Muscle of leg (tissue), 11 donors: ENCODE data around the gene EXOC3L1. TPM values are rescaled to one million over a fixed set of nuclear protein-coding genes. Genes with fewer than 3 reads are reported as not detected.

Source experiments
- DNase-seq: peaks from one replicate; pipeline ENCODE4 v3.0.0; 2013
- H3K27ac ChIP-seq: one replicate; pipeline ENCODE4 v1.5.1; 2013; ENCODE audit warnings: mild to moderate bottlenecking, low read length, control low read depth
- H3K27me3 ChIP-seq: one replicate; pipeline ENCODE4 v1.6.1; 2013; ENCODE audit warnings: low read length; ENCODE audit not compliant: control insufficient read depth, insufficient read depth
- H3K36me3 ChIP-seq: one replicate; pipeline ENCODE4 v1.6.1; 2013; ENCODE audit warnings: low read length; ENCODE audit not compliant: control insufficient read depth, insufficient read depth
- H3K4me1 ChIP-seq: one replicate; pipeline ENCODE4 v1.6.1; 2013; ENCODE audit warnings: low read length; ENCODE audit not compliant: control insufficient read depth, insufficient read depth
- H3K4me3 ChIP-seq: one replicate; pipeline ENCODE4 v1.5.1; 2013; ENCODE audit warnings: low read length, control low read depth
- H3K9me3 ChIP-seq: replicated peaks from 2 replicates; pipeline ENCODE4 v1.6.1; 2013; ENCODE audit warnings: low read depth, low read length; ENCODE audit not compliant: control insufficient read depth
- WGBS: methylation state at CpG from one replicate; pipeline ENCODE4 v1.1.5; 2013; ENCODE audit warnings: missing lambda C conversion rate; ENCODE audit not compliant: insufficient coverage; 5-methylcytosine and 5-hydroxymethylcytosine counted together
- polyA plus RNA-seq, 8 donors: library from polyadenylated mRNA; unstranded; fragments of 120-200 nt; gene quantifications; one replicate each; pipeline versions ENCODE4 v1.2.1 to v1.2.3, GENCODE V29; 2013; ENCODE audit warnings: inconsistent platforms in 1 of 8, low replicate concordance in 1 of 8; ENCODE audit not compliant: insufficient read length in 8 of 8, insufficient read depth in 1 of 8
- total RNA-seq: library from RNA; stranded (reverse); fragments of 120-200 nt; gene quantifications from one replicate; pipeline ENCODE4 v1.2.4, GENCODE V29; 2013

EXOC3L1 gene
- total and polyA plus RNA-seq, 9 donors: 7.6 to 15.5 (median 11.4) TPM

GRCh38 chr16:67148221-67148620 lies 41.7 kb downstream of the EXOC3L1 start:
- Histone ChIP-seq H3K27me3 (peaks cover 37% of the 10 kb centered on the region), H3K36me3 (peaks cover 56% of the 10 kb centered on the region), H3K4me1 (peaks cover 18% of the 10 kb centered on the region), H3K4me3 (no peak overlapping the region), H3K9me3 (no peaks in the 10 kb centered on the region), H3K27ac (no peak overlapping the region)
- no peak for DNase-seq
- WGBS: 100% methylated on average over 2 of the region's 2 CpGs

GRCh38 chr16:67147437-67148140 lies 42.3 kb downstream of the EXOC3L1 start:
- Histone ChIP-seq H3K36me3 (peaks cover 61% of the 10 kb centered on the region), H3K27ac (no peak overlapping the region), H3K9me3 (no peaks in the 10 kb centered on the region), H3K4me3 (no peak overlapping the region), H3K27me3 (peaks cover 30% of the 10 kb centered on the region), H3K4me1 (peaks cover 18% of the 10 kb centered on the region)
- WGBS: 97% methylated on average over 4 of the region's 4 CpGs
- DNase-seq: no peak

- WGBS: 91% methylated on average over 6 of the region's 7 CpGs
- Histone ChIP-seq H3K27ac (no peak overlapping the region), H3K9me3 (no peaks in the 10 kb centered on the region), H3K27me3 (peaks cover 25% of the 10 kb centered on the region), H3K4me3 (no peak overlapping the region), H3K4me1 (peaks cover 16% of the 10 kb centered on the region), H3K36me3 (peaks cover 69% of the 10 kb centered on the region)
- no peak for DNase-seq
Measured at GRCh38 chr16:67146523-67147357, 43.2 kb downstream of the EXOC3L1 start.

- peaks cover 79% of the 10 kb centered on the region for H3K36me3 ChIP-seq
- no peaks in the 10 kb centered on the region for H3K9me3 ChIP-seq
- peaks cover 6% of the 10 kb centered on the region for H3K4me1 ChIP-seq
- H3K4me3 ChIP-seq: no peak overlapping the region
- H3K27me3 ChIP-seq: peaks cover 15% of the 10 kb centered on the region
- no peak overlapping the region for H3K27ac ChIP-seq
- no peak for DNase-seq
- no CpG with 5 or more reads among the region's 2 CpGs for WGBS
Measured at GRCh38 chr16:67145746-67146145, 44.2 kb downstream of the EXOC3L1 start.

GRCh38 chr16:67144943-67145342 lies 45.0 kb downstream of the EXOC3L1 start:
- H3K4me3 ChIP-seq: no peak overlapping the region
- peaks cover 2% of the 10 kb centered on the region for H3K4me1 ChIP-seq
- H3K36me3 ChIP-seq: peaks cover 87% of the 10 kb centered on the region
- H3K27me3 ChIP-seq: peaks cover 12% of the 10 kb centered on the region
- WGBS: 100% methylated on average over 1 of the region's 2 CpGs
- H3K27ac ChIP-seq: no peak overlapping the region
- no peaks in the 10 kb centered on the region for H3K9me3 ChIP-seq
- no peak for DNase-seq

- no peak overlapping the region for H3K27ac ChIP-seq
- 92% methylated on average over 7 of the region's 9 CpGs for WGBS
- no peaks in the 10 kb centered on the region for H3K4me1 ChIP-seq
Measured at GRCh38 chr16:67142342-67142741, 47.6 kb downstream of the EXOC3L1 start.

GRCh38 chr16:67141391-67141790 lies 48.5 kb downstream of the EXOC3L1 start:
- H3K4me3 ChIP-seq: no peak overlapping the region
- no peak for DNase-seq
- H3K27ac ChIP-seq: no peak overlapping the region
- no peaks in the 10 kb centered on the region for H3K4me1 ChIP-seq
- no peaks in the 10 kb centered on the region for H3K27me3 ChIP-seq
- H3K9me3 ChIP-seq: no peaks in the 10 kb centered on the region
- 97% methylated on average over 13 of the region's 13 CpGs for WGBS
- peaks cover 87% of the 10 kb centered on the region for H3K36me3 ChIP-seq

More at GRCh38 chr16:67142342-67142741, 47.6 kb downstream of the EXOC3L1 start:
- DNase-seq: no peak
- no peaks in the 10 kb centered on the region for H3K9me3 ChIP-seq
- H3K4me3 ChIP-seq: no peak overlapping the region
- no peaks in the 10 kb centered on the region for H3K27me3 ChIP-seq
- H3K36me3 ChIP-seq: peaks cover 89% of the 10 kb centered on the region

GRCh38 chr16:67137605-67138004 lies 52.3 kb downstream of the EXOC3L1 start:
- 100% methylated on average over 1 of the region's 3 CpGs for WGBS
- DNase-seq: no peak
- H3K4me1 ChIP-seq: no peaks in the 10 kb centered on the region
- peaks cover 80% of the 10 kb centered on the region for H3K36me3 ChIP-seq
- no peaks in the 10 kb centered on the region for H3K27me3 ChIP-seq
- H3K9me3 ChIP-seq: no peaks in the 10 kb centered on the region
- H3K27ac ChIP-seq: no peak overlapping the region
- no peak overlapping the region for H3K4me3 ChIP-seq
